ELF-1 (cell line): Measurements from ENCODE around the gene TMEM123.
A peak's percentile ranks its signal among the peaks of the same experiment; 100 is the strongest.

Experiments used
- DNase-seq: peaks from one replicate; pipeline ENCODE4 v3.0.0-alpha.2; 2016; ENCODE audit warnings: low read depth, low spot score

Gene TMEM123

GRCh38 chr11:102426570-102426969 lies 26.0 kb downstream of the TMEM123 start:
- DNase-seq: no peak

- no peak for DNase-seq
Measured at GRCh38 chr11:102426000-102426399, 26.6 kb downstream of the TMEM123 start.

- DNase-seq: no peak
Measured at GRCh38 chr11:102423936-102424335, 28.6 kb downstream of the TMEM123 start.

- DNase-seq: no peak
Measured at GRCh38 chr11:102422817-102423712, 29.5 kb downstream of the TMEM123 start.

GRCh38 chr11:102421261-102421660 lies 31.3 kb downstream of the TMEM123 start:
- DNase-seq: no peak

- DNase-seq: no peak
Measured at GRCh38 chr11:102420547-102420946, 32.0 kb downstream of the TMEM123 start.

GRCh38 chr11:102419181-102419580 lies 33.4 kb downstream of the TMEM123 start:
- no peak for DNase-seq

GRCh38 chr11:102416976-102417375 lies 35.6 kb downstream of the TMEM123 start:
- no peak for DNase-seq

GRCh38 chr11:102415304-102415916 lies 37.2 kb downstream of the TMEM123 start:
- no peak for DNase-seq

GRCh38 chr11:102414559-102414958 lies 38.0 kb downstream of the TMEM123 start:
- DNase-seq: no peak

- DNase-seq: no peak
Measured at GRCh38 chr11:102413497-102413896, 39.1 kb downstream of the TMEM123 start.

GRCh38 chr11:102411142-102411541 lies 41.4 kb downstream of the TMEM123 start:
- no peak for DNase-seq

- peak; percentile 40 for DNase-seq
Measured at GRCh38 chr11:102410382-102410784, 42.2 kb downstream of the TMEM123 start.

- DNase-seq: no peak
Measured at GRCh38 chr11:102408339-102408738, 44.2 kb downstream of the TMEM123 start.

GRCh38 chr11:102407901-102408300 lies 44.7 kb downstream of the TMEM123 start:
- no peak for DNase-seq

GRCh38 chr11:102406099-102406498 lies 46.5 kb downstream of the TMEM123 start:
- DNase-seq: no peak

- no peak for DNase-seq
Measured at GRCh38 chr11:102405501-102405900, 47.1 kb downstream of the TMEM123 start.

- DNase-seq: no peak
Measured at GRCh38 chr11:102402548-102402947, 50.0 kb downstream of the TMEM123 start.

- no peak for DNase-seq
Measured at GRCh38 chr11:102401905-102402304, 50.7 kb downstream of the TMEM123 start.

- DNase-seq: no peak
Measured at GRCh38 chr11:102400603-102401002, 52.0 kb downstream of the TMEM123 start.

- no peak for DNase-seq
Measured at GRCh38 chr11:102399189-102399588, 53.4 kb downstream of the TMEM123 start.

- DNase-seq: no peak
Measured at GRCh38 chr11:102398297-102398696, 54.3 kb downstream of the TMEM123 start.
